Daoy (cell line): Measurements from ENCODE around the gene ENGASE. TPM values are rescaled to one million over a fixed set of nuclear protein-coding genes. Genes with fewer than 3 reads are reported as not detected.

Experiments used
- DNase-seq: peaks from one replicate; pipeline ENCODE4 v3.0.0-alpha.2; 2015; ENCODE audit warnings: low read depth
- total RNA-seq: library from RNA; depleted of rRNA; stranded (reverse); fragments of >200 nt; shearing (Covaris generic); gene quantifications from 2 replicates; pipeline ENCODE4 v1.2.3, GENCODE V29; 2014

ENGASE gene
- total RNA-seq, 1 experiment from 2014 or later = 6.3 TPM

DNA sequence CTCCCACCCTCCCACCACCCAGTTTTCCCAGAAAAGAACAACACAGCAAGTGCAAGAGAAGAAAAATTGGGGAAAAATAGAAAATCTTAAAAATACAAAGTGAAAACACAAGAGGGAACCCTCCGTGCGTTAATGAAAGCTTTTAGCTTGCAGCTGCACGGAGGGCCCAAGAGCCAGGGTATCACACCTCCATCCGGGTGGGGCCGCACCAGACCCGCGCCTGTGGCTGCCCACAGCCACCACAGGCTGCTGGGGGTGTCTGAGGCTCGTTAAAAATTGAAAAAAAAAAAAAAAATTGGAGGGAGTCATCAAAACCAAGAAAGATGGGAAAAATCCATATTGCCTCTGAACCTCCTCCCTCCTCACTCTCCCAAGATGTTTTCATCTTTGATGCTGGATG is 18.6 kb downstream of the ENGASE start:
- no peak for DNase-seq

DNA sequence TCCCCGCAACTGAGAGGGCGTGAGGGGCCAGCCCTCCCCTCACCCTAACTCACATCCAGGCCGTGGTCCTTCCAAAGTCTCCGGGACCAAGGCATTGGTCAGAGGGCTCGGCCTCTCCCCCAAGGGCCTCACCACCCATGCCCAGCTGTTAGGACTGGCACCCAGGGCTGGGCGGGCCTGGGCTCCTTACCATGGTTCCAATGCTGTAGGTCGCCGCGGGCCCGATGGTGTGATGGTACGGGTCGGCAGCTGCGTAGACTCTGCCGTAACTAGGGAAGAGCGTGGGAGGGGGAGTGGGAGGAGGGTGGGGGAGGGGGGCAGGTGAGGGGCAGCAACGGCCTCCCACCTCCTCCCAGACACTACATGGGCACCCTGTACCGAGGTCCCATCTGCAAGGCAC is 19.6 kb downstream of the ENGASE start:
- no peak for DNase-seq

DNA sequence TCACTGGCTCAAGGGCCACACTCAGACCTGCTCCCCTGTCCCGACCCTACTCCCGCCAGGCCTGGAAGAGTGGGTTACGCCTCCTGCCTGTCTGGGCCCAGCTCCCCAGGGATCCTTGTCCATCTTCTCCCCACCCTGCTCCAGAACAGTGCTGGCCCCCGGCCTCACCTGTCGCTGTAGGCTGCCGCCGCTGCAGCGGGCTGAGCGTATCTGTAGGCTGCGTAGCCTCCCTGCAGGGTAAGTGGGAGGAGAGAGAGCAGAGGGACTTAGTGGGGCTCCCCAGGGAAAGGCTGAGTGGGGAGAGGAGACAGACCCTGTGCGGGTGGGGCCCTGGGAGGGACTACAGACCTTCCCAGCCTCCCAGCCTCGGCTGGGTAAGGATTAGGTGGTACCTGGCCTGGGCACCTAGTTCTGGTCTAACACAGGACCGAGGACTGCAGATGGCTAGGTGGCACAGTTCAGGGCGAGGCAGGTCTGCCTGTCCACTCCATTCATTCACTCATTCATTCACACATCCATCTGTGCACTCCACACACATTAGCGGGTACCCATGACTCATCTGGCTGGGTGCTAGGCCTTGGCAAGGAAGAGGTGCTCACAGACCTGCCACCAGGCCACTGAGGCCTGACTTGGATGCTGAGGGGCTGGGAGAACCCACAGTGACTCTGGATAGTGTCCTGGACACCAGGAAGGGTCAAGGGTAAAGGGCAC is 20.9 kb downstream of the ENGASE start:
- DNase-seq = peak; percentile 46

DNA sequence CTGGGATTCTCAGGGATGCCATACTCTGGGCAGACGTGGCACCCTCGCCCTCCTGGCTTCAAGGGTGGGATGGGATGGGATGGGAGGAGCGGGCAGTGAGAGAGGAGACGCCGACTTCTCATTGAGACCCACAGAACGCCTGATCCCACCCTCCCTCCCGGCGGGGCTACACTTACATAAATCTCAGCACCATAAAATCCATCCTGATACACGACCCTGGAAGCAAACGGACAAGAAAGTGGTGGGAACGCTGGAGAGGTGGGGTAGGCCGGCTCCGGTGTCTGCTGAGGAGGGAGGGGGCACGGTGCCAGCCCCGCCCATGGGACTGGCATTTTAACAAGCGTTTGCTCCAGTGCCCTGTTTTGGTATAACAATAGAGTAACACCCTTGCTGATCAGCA is 21.9 kb downstream of the ENGASE start:
- no peak for DNase-seq

DNA sequence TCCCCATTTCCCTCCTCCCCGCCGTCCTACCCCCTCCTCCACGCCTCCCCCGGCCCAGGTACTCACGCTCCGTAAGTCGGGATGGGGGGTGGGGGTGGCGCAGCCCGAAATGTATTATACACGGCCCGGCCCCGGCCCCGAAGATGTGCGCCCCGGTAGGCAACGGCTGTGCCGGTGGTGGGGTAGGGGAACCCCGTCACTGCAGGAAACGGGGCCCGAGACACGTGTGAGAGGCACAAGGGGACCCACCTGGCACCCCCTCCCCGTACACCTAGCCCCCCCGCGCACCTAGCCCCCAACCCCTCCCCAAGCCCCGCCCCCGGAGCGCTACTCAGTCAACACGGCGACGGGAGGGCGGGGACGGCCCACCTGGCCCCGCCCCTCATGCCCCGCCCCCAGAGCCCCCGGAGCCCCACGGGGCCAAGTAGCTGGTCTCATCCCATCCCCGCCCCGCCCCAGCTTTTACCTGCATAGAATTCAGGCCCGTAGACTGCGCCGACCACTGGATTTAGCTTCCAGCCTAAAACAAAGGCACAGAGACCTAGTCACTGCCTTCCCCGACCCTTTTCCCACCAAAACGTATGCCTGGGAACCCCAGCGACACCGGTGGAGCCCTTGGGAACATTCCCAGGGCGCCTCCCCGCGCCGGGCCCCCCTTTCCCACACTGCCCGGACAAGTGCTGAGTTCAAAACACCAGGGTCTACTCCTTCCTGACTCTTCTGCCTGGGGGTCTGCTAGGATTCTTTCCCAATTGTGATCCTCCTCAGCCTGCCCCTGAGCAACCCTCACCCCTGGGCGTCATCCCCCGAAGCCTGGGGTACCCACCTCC is 22.8 kb downstream of the ENGASE start:
- DNase-seq = no peak

DNA sequence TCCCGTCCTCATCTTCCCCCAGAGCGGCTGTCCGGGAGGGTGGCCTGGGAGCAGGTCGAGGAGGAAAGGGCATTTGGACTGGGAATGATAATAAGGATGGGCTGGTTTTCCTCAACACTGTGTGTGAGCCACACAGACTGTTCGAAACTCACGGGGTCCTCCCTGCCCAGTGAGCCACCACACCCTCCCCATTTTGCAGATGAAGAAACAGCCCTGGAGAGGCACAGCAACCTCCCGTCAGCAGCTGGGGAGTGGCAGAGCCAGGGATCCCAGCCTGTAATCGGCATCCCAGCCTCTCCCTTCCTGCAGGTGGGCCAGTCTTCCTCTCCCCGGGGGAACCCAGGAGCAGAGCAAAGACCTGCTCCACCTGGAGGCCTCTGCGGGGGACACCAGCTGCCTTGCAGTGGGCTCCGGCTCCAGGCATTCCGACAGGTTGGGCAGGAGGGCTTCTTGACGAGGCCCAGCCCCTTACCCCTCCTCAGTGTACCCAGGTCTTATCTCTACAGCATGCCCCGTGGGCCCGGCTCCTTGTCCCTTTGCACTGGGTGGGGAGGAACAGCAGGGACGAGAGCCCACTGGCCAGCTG is 23.8 kb downstream of the ENGASE start:
- no peak for DNase-seq

DNA sequence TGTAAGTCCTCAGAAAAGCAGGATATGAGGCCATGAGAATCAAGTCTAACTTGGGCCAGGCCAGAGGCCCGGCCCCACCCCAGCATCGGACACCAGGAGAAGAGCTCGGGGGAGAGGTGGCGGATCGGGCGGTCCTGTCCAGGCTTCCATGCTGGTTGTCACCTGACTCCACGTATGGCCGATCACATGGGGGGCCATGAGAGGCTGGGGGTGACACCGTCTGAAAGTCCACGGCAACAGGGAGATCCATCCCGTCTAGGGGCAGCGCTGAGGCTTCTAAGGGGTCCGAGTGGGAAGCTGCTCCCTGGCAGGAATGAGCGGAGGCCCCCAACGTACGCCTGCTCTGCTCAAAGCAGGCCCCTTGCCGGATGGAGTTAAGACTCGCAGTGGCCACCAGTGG is 25.8 kb downstream of the ENGASE start:
- no peak for DNase-seq

DNA sequence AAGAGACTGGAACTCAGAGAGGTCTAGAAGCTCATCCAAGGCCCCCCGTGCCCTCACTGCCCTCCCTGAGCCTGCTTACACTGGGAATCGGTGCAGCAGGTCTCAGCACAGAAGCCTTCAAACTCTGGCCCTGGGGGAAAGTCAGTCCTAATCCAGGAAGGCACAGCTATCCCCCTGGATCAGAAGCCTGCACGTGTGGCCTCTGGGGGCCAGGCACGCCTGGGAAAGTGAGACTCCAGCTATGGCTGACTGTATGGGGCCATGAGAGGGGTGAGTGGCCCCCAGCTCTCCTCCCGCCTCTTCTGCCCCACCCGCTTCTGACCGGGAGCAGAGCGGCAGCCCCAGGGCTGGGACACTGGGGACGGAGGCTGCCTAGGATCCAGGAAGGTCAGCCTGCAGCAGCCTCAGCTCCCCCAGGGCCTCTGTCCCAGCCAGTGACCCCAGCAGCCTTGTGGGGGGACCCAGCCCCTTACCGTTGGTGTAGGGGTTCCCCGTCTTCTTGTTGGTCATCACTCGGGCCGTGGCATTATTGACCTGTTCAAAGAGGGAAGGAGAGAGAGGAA is 26.6 kb downstream of the ENGASE start:
- DNase-seq = no peak

DNA sequence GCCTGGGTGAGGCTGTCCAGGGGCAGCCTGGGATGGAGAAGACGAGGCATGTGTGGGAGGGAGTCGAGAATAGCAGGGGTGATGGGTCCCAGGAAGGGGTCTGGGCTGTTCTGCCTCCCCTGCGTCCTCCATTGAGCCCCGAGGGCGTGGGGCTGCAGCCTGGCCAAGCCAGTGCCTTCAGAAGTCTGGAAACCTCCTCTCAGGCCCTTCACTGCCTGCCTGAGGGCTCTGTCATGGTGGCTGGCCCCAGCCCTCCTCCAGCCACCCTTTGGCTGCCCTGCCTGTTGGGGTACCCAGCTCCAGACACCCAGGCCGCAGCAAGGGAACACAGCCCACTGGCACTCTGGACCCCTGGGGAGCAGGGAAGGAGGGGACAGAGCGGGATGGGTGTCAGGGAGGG is 27.6 kb downstream of the ENGASE start:
- no peak for DNase-seq

DNA sequence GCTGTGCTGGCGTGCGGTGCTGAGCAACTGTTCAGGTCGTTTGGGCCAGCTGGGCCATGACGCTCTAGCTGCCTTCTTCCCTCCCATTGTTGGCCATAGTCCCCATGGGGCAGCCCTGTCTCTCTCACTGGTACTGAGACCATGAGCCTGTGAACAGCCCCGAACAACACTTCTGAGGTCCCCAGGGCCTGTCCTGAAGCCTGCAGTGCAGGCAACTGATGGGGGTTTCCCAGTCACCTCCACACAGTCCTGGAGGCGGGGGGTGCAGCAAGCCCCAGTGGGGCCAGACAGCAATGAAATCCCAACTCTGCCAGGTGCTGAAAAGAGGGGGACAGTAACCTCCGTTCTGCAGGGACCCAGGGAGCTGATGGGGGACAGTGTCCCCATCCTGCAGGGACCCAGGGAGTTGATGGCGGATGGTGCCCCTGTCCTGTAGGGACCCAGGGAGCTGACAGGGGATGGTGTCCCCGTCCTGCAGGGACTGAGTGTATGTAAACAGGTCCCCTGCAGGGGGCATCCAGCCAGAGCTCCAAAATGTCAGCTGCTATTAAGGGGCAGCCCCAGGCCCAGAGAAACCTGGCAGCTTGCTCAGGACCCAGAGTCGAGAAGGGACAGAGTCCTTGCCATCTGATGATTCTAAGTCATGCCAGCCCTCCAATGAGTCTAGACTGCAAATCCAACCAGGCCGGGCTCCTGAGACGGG is 30.4 kb downstream of the ENGASE start:
- DNase-seq = no peak

DNA sequence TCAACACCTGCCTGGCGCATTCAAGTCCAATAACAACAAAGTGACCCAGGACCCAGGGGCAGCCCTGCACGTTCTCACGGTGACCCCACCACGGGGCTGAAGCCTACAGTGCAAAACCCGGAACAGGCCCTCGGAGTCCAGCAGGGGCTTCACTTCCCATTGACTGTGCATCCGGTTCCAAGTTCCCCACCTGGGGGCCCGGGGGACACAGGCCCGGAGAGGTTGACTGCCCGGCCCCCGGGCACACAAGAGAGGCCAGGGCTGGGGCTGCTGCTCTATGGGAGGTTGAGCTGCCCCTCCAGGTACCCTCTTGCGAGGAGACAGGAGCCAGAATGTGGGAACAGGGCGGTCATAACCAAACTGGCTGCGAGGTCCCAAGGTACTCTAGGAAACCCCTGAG is 31.3 kb downstream of the ENGASE start:
- no peak for DNase-seq

DNA sequence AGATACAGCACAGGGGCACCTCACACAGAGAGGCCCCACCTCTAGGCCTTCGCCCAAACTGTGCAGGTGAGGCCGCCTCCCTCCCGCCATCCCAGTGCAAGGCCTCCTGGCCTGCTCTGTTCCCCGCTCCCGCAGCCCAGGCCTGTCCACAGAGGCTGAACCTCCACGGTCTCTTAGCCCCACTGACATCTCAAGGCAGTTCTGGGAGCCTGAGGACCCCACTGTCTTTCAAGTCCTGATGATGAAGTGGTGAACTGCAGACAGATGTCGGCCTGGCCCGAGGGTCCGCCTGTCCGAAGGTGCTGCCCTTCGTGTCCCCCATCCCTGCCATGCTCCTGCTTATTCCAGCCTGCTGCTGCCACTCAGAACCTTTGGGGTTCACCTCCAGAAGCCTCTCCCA is 32.3 kb downstream of the ENGASE start:
- no peak for DNase-seq

DNA sequence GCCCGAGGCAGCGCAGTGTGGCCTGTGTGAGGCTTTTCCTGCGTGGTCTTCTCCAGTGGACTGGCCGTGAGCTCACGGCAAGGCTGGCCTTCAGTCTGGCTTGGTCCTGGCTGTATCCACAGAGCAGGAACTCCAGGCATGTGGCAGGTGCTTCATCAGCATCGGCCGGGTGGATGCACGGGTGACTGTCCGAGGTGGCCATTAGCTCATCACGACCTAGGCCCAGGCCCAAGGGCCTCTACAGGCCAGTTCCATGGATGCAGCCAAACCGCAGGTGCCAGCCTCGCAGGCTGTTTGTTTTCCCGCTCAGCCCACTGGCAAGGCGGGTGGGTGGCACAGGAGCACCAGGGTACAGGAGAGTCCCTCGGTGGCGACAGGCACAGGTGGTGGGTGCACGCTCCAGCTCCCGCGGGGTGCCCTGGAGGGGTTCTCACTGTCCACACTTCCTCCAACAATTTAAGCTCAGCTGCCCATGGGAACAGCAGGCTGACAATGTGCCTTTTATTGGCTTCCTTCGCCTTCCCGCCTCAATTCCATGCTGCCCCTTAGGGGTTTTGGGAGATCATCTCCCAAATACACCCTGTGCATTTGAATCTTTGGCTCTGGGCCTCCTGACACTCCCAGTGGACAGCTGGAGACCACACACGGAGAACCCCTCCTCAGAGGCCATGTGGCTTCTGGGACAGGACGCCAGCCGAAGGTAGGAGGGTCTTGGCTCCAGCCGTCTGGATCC is 33.0 kb downstream of the ENGASE start:
- DNase-seq = no peak

DNA sequence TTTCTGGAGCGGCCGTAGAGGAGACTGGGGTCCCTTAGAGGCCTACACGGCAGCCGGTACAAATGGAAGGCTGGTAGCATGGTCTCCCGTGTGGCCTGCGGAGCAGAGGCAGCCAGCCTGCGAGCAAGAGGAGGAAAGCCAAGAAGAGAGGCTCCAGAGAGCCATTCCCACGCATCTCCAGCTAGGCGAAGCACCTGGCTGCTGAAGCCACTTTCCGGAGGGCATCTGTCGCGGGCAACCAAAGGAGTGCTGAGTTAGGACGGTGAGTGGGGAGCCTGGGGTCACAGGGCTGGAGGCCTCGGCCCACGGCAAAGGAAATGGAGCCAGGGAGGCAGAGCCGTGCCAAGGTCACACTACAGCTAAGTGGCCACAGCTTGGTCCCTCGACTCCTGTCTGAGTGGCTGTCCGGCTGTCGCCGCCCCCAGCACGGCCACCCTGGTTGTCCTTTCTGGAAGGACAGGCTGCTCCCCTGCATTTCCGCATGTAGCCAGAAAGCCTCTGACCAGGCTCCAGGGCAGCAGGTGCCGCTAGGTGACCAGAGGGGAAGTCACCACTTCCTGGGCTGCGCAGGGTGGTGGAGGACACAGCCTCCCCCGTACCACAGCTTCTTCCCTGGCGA is 33.7 kb downstream of the ENGASE start:
- no peak for DNase-seq

DNA sequence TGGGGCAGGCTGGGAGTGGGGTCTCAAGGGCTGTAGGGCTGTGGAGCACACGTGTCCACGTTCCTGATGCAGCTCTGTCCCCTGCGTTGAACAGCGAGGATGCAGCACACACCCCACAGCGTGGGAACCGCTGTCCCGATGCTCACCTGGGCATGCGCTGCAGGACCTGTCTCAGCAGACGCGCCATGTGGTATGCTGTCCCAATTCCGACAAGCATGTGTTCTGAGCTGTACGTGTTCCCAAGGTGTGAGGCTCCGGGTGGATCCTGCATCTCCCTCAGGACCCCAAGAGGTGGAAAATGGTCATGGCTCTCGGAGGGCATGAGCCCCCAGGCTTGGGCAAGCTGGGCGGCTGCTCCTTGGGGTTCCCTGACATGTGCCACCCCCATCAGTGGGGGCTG is 34.2 kb downstream of the ENGASE start:
- DNase-seq = no peak

DNA sequence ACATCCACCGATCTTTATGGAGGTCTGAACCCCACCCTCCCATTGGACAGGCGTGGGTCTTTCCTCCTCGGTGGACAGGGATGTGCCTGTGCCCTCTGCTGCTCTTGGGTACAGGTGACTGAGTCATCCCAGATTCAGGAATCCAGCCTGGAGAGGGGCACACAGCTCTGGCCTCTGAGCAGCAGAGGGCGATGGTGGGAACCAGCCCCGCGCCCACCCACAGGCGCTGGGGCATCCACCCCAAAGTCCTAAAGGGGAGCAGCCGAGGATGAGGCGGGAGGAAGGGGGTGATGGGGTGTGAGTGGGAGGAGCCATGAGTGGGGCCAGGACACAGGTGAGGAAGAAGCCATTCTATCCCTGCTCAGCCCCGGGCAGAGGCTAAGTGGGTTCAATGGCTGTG is 35.0 kb downstream of the ENGASE start:
- DNase-seq = peak; percentile 30

DNA sequence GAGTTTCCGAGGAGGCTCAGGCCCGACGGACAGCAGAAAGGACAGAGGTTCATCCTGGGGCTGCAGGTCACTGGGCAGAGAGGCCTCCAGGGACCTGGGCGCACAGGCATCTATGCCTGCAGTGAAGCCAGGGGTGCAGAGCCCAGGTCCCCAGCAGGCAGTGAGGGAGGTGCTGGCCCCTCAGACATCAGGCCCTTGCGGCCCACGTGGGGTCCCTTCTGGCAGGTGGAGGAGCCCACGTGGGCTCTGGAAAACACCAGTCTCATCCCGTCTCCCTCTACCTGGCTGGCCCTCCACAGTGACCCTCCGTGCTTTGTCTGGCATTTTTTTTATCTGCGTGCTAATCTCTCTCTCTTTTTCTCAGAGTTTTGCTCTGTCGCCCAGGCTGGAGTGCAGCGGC is 36.5 kb downstream of the ENGASE start:
- DNase-seq = no peak

DNA sequence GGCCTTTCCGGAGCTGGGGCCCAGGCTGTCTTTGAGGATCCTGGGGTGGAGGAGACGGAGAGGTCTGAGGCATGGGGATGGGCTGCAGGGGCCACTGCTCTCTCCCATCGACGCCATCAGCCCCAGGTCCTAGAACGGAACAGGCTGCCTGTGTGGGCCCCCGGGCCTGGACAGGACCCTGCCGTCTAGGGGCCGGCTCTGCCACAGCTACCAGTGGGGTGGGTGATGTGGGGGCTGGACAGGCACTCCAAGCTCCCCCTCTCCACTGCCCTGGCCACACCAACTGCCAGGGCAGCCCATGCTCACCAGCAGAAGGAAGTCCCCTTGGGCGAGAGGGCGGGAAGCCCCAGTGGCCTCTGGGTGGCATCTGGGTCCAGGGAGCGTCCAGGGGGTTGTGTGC is 37.8 kb downstream of the ENGASE start:
- no peak for DNase-seq

DNA sequence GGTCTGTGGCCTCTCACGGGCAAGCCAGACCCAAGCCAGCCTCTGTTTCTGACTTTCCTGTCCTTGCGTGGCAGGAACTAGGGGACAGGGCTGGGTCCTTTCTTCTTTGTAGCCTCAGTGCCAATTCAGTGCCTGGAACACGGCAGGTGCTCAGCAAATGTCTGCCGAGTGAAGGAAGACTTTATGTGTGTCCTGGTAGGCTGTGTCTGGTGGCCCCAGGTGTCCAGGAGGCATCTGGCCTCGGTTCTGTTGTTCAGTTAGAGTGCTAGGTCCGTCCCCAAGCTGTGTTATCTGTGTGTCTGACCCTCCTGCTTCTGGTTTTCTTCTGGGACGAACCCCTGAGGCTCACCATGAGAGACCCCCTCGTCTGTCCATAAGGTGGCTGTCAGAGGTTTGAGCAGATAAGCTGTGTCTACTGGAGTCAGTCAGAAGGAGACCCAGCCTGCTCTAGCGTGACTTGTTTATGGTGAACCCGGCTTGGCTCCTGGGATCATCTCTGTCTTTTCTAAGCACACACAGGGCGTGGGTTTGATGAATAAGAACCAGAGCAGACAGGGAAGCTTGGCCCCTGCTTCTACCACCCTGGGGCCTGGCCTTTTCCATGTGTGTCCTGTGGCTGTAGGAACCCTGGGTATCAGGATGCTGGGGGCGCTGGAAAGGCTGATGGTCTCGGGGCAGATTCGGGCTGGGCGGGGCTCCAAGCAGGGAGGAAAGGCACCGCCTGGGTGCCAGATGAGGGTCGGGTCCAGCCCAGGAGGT is 39.3 kb downstream of the ENGASE start:
- DNase-seq = no peak
